Globus pallidus (tissue), 1 donor: ENCODE results near the gene RBM38.

Source experiments
- DNase-seq: peaks from one replicate; pipeline ENCODE4 v3.0.0-alpha.2; 2015; ENCODE audit warnings: low spot score

The RBM38 gene

DNA sequence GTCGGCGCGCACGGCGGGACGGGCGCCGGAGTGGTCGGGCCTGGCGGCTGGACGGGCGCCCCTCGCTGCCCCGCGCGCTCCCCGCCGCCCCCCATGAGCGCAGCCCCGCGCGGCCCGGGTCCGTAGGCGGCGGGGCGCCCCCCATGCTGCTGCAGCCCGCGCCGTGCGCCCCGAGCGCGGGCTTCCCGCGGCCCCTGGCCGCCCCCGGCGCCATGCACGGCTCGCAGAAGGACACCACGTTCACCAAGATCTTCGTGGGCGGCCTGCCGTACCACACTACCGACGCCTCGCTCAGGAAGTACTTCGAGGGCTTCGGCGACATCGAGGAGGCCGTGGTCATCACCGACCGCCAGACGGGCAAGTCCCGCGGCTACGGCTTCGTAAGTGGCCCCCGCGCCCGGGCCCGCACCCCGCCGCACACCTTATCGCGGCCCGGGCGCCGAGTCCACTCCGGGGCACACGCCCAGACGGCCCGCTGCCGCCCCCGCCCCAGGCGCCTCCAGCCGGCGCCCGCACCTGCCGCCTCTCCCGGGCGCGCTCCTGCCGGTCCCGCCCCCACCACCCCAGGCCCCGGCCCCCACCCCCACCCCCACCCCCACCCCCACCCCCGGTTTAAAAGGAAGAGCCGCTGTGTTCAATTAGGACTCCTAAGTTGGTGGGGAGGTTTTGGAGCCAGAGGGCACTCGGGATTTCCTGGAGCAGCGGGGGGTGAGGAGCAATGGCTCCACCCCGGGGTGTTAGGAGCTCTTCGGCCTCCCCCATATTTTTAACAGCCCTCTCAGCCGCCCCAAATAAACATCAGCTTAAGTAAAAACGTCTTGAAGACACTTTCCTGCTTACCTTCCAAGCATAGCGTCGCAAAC is 474 bp downstream of the RBM38 start:
- DNase-seq: peak; percentile 33

GRCh38 chr20:57392512-57393271 is 1.5 kb downstream of the RBM38 start:
- peak; percentile 59 for DNase-seq

- DNase-seq: peak; percentile 9
Observed at GRCh38 chr20:57393321-57394120, 2.3 kb downstream of the RBM38 start.

- peak; percentile 24 for DNase-seq
Observed at GRCh38 chr20:57394121-57395082, 3.2 kb downstream of the RBM38 start.

DNA sequence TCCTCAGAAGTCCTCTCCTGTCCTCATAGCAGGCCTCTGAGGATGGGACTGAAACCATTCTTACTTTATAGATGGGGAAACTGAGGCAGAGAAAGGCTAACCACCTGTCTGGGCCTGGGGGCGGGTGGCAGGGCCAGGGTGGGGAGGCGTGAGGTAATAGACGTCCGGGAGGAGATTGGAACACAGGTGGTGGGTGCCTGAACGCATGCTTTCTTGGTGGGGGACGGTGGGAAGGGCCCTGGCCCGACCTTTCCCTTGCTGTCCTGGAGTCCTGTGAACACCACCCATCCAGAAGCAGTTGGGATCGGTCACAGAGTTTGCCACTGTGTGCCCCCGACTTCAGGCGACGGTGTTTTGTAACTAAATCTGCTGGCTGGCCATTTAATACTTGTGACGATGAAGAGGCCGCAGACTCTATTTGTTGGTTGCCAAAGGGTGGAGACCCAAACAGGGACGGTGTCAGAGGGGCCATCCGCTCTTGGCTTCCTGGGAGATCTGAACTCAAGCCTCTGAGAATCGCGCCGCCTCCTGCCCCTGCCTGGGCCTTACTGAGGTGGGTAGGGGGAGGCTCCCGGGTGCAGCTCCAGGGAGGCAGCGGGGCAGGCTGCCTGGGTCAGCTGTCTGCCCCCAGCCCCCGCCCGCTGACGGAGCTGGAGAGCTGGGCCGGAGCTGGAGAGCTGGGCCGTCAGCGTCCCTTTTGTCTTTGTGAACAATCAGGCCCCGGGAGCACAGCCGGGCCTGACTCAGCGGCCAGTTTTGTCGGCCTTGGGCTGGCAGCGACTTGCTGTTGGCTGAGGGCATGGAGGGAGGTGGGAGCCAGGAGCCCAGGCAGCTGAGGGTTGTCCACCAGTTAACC is 4.1 kb downstream of the RBM38 start:
- peak; percentile 99 for DNase-seq

DNA sequence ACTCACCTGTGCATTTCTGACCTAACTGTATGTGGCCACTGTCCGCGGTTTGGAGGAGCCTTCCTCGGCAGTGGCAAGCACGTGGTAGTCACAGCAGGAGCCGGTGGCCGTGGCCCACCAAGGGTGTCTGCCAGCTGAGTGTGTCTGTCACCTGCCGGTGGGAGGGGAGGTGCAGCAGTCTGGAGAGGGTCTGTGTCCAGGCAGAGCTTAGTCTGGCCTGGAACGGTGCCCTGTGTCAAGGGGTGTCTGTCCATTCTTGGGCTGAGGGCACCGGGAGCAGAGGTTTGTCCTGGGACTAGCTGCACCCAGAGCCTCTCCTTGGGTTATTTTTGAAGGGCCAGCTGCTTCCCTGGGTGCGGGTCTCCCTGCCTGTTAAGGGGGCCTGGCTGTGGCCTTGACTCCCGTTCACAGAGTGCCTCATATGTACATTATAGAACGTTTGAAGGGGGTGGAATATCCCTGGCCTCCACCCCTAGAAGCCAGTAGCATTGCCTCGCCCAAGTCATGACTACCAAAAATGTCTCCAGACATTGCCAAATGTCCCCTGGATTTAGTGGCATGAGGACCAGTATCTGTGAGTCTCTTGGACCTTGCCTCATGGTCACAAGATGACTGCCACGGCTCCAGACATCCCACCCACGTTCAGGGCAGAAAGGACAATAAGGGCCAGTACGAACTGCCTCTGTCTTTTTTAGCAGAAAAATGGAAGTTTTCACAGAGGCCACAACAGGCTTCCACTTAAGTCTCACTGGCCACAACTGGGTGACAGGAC is 5.2 kb downstream of the RBM38 start:
- no peak for DNase-seq

DNA sequence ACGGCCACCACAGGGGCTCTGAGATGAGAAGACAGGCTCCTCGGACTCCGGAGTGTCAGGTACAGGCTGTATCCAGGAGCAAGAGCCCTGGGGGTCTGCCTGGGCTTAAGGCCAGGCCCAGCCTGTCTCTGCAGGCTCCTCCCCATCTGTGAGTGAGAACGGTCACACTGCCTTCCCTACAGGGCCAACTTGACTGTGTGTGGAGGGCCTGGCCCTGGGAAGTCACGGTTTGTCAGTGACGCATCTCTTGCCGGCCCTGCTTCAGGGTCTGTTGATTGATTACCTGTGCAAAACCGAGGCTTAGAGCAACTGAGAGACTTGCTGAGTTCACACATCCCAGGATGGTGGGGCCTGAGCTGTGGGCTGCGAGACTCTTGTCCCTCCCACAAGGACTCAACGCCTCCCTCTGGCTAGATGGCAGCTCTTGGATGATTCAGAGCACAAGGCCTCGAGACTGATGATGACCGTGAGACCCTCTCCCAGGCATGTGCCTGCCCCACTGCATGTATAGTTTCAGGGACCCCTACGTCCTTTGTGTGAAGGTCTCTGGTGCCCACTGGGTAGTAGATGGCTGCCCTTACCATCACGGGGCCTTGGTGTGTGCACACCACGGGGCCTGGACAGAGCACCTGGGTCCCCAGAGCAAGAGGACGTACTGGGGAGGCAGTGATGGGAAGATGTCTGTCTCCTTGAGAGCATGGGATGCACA is 5.9 kb downstream of the RBM38 start:
- no peak for DNase-seq

- peak; percentile 20 for DNase-seq
Observed at GRCh38 chr20:57397693-57398108, 6.5 kb downstream of the RBM38 start.

DNA sequence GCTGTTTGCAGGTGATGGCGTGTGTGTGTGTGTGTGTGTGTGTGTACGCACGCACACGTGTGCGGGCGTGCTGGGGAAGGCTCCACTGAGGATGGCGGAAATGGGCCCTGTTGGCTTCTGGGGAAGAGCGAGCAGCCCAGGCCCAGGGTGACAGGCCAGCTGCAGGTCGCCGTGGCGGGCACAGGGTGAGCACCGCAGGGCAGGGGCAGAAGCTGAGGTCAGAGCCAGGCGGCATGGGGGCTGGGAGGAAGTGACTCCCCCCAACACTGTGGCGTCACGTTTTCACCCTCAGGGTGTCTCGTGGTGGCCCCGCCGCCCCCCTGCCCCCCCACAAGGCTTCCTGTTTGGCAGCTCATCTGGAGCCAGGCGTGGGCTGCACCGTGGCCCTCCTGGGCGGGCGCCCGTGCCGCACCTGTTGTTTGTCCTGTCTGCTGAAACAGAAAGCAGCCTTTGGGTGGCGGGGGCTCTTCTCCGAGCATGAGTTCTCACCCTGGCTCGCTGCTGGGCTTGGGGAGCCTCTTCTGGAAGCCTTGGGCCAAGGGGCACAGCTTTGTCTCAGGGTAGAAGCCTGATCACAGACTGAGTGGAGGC is 7.1 kb downstream of the RBM38 start:
- DNase-seq: peak; percentile 24

DNA sequence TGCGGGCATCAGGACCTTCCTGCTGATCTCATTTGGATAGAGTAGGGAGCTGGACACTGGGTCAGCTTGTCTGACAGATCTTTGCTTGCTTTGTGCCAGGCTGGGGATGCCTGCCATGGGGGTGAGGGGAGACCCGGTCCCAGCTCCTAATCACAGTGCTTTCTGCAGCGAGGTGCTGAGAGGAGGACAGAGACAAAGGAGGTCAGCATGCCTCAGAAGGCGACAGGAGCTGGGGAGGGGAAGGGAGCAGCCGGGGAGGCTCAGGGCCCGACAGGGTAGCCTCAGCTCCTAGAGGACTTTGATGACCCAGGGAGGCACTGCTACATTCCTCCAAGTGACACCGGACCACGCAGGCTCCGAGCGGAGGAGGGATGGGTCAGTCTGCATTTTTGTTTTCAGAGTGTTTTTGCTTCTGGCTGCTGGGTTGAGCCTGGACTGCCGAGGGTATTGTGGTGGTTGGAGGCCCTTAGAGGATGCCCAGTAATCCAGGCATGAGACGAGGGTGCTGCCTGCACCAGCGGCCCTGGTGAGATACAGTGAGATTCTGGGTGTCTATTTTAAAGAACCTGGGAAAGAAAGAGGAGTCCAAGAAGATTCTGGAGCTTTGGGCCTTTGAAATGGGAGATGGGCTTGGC is 7.8 kb downstream of the RBM38 start:
- no peak for DNase-seq

GRCh38 chr20:57399587-57400155 is 8.5 kb downstream of the RBM38 start:
- DNase-seq: peak; percentile 24

DNA sequence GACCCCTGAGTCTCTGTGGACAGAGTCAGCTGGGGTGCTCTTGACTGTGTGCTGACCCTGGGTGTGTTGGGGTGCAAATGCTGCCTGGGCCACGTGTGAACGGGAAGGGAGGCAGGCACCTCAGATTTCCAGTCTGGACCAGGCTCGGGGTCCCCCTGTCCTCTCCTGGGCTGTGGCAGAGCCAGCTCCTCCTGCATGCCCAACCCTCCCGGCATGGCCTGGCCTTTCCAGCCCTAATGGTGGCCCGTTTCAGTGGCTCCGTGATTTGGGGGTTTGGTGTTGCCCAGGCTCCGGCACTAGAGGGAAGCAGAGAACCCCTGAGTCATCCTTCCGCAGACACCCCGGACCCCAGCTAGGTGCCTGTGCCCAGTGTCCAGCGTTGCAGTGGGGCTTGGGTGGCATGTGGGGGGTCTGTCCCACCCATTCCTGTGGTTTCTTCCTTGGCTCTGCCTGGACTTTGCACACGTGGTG is 9.1 kb downstream of the RBM38 start:
- DNase-seq: no peak

- DNase-seq: no peak
Observed at GRCh38 chr20:57400821-57401564, 9.8 kb downstream of the RBM38 start.

DNA sequence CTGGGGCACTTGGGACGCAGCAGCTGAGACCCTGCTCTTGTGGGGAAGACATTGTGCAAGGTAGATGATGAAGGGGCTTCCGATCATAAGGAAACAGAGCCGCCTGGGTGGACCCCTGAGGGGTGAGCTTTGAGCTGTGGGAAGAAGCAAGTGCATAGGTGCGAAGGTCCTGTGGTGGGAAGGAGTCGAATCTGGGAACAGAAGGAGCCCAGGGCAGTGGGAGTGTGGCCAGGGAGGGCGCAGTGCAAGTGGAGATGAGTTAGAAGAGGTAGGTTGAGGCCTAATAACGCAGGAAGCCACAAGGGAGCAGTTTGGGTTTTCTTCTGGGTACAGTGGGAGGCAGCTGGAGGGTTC is 10.3 kb downstream of the RBM38 start:
- DNase-seq: no peak

- DNase-seq: no peak
Observed at GRCh38 chr20:57402206-57403125, 11.3 kb downstream of the RBM38 start.

DNA sequence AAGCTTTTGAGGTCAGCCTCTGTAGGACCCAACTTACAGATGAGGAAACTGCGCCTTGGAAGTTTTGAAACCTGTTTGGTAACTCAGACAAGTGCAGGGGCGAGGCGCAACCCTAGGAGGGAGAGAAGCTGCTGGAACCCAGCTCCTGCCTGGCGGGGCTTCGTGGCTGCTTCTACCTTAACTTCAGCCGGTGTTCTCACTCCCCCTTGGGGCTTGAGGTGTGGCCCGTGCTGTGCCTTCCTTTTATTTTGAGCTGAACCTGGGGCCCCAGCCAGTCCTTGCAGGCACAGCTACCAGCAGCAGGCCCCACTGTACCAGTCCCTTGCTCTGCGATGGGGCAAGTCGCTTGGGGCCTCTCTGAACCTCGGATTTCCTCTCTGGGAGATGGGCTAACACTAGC is 12.0 kb downstream of the RBM38 start:
- DNase-seq: no peak
